H1 (cell line): ENCODE results near the gene LRRC4C. TPM values are rescaled to one million over a fixed set of nuclear protein-coding genes. Genes with fewer than 3 reads are reported as not detected.

Experiments used
- GABPA ChIP-seq: IDR thresholded peaks from 2 replicates; pipeline ENCODE4 v1.6.1; 2011; ENCODE audit warnings: mild to moderate bottlenecking, low read length, moderate library complexity, borderline replicate concordance; ENCODE audit not compliant: insufficient read depth
- POLR2A ChIP-seq, 2 experiments: IDR thresholded peaks; 1 replicate in 1 of 2; 2 replicates in 1 of 2; pipeline ENCODE4 v1.6.1; 2011; ENCODE audit warnings: low read depth in 2 of 2, low read length in 2 of 2, mild to moderate bottlenecking in 2 of 2; ENCODE audit errors: control extremely low read depth in 1 of 2
- RBBP5 ChIP-seq: IDR thresholded peaks from 2 replicates; pipeline ENCODE4 v1.7.1; 2012; ENCODE audit warnings: low read depth, mild to moderate bottlenecking, inconsistent platforms, low read length, moderate library complexity, borderline replicate concordance
- polyA plus RNA-seq, 7 experiments: library from polyadenylated mRNA; depleted of rRNA in 3 of 7; stranded (reverse) in 5 of 7; unstranded in 2 of 7; fragments of >200 nt in 5 of 7; fragments of 200-250 nt in 2 of 7; gene quantifications; 1 replicate in 5 of 7; 2 replicates in 1 of 7; 4 replicates in 1 of 7; pipeline versions ENCODE4 v1.2.1 to v1.2.3, GENCODE V29; 2011 to 2013; ENCODE audit warnings: missing spikeins in 2 of 7, mixed read lengths in 2 of 7
- total RNA-seq: library from RNA; stranded (reverse); fragmentation: NEBNext Ultra II Directional; extraction: Animal tissue kit (Norgen Biotek cat#: 25700); gene quantifications from 2 replicates; pipeline ENCODE4 v1.2.1, GENCODE V29; 2021
- TF ChIP-seq, protein P1 (sequence below): fragments of 300-600 bp; sonication (generic); IDR thresholded peaks from 2 replicates; pipeline ENCODE4 v1.7.1; 2012; ENCODE audit warnings: low read length, moderate library complexity, mild to moderate bottlenecking, inconsistent platforms; ENCODE audit not compliant: insufficient replicate concordance
- TF ChIP-seq, protein P2 (sequence below): IDR thresholded peaks from 2 replicates; pipeline ENCODE4 v1.6.1; 2012; ENCODE audit warnings: inconsistent platforms

The LRRC4C gene
- total and polyA plus RNA-seq, 2 of the 8 experiments (the other 6 are each of a cell fraction or from before 2014, with no cell fraction given), result 0.23 to 2.2 TPM

DNA sequence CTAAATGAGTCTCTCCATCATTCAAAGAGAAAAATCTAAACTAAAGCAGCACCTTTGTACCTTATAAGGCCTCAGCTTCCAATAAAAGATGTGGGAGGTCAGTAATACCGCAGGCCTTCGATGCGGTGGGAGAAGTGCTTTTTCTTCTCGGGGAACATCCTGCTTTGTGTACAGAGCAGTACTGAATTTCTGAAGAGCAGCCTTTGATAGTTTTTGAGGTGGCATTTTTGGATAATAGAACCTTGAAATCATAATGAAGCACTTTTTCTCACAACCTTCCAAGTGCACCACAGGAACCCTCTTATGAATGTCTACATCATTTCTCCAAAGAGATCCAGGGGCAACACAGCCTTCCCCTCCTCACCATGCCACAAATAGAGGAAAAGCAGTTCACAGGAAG lies 39.6 kb downstream of the LRRC4C start (continued):
- TF ChIP-seq, protein P1, sequence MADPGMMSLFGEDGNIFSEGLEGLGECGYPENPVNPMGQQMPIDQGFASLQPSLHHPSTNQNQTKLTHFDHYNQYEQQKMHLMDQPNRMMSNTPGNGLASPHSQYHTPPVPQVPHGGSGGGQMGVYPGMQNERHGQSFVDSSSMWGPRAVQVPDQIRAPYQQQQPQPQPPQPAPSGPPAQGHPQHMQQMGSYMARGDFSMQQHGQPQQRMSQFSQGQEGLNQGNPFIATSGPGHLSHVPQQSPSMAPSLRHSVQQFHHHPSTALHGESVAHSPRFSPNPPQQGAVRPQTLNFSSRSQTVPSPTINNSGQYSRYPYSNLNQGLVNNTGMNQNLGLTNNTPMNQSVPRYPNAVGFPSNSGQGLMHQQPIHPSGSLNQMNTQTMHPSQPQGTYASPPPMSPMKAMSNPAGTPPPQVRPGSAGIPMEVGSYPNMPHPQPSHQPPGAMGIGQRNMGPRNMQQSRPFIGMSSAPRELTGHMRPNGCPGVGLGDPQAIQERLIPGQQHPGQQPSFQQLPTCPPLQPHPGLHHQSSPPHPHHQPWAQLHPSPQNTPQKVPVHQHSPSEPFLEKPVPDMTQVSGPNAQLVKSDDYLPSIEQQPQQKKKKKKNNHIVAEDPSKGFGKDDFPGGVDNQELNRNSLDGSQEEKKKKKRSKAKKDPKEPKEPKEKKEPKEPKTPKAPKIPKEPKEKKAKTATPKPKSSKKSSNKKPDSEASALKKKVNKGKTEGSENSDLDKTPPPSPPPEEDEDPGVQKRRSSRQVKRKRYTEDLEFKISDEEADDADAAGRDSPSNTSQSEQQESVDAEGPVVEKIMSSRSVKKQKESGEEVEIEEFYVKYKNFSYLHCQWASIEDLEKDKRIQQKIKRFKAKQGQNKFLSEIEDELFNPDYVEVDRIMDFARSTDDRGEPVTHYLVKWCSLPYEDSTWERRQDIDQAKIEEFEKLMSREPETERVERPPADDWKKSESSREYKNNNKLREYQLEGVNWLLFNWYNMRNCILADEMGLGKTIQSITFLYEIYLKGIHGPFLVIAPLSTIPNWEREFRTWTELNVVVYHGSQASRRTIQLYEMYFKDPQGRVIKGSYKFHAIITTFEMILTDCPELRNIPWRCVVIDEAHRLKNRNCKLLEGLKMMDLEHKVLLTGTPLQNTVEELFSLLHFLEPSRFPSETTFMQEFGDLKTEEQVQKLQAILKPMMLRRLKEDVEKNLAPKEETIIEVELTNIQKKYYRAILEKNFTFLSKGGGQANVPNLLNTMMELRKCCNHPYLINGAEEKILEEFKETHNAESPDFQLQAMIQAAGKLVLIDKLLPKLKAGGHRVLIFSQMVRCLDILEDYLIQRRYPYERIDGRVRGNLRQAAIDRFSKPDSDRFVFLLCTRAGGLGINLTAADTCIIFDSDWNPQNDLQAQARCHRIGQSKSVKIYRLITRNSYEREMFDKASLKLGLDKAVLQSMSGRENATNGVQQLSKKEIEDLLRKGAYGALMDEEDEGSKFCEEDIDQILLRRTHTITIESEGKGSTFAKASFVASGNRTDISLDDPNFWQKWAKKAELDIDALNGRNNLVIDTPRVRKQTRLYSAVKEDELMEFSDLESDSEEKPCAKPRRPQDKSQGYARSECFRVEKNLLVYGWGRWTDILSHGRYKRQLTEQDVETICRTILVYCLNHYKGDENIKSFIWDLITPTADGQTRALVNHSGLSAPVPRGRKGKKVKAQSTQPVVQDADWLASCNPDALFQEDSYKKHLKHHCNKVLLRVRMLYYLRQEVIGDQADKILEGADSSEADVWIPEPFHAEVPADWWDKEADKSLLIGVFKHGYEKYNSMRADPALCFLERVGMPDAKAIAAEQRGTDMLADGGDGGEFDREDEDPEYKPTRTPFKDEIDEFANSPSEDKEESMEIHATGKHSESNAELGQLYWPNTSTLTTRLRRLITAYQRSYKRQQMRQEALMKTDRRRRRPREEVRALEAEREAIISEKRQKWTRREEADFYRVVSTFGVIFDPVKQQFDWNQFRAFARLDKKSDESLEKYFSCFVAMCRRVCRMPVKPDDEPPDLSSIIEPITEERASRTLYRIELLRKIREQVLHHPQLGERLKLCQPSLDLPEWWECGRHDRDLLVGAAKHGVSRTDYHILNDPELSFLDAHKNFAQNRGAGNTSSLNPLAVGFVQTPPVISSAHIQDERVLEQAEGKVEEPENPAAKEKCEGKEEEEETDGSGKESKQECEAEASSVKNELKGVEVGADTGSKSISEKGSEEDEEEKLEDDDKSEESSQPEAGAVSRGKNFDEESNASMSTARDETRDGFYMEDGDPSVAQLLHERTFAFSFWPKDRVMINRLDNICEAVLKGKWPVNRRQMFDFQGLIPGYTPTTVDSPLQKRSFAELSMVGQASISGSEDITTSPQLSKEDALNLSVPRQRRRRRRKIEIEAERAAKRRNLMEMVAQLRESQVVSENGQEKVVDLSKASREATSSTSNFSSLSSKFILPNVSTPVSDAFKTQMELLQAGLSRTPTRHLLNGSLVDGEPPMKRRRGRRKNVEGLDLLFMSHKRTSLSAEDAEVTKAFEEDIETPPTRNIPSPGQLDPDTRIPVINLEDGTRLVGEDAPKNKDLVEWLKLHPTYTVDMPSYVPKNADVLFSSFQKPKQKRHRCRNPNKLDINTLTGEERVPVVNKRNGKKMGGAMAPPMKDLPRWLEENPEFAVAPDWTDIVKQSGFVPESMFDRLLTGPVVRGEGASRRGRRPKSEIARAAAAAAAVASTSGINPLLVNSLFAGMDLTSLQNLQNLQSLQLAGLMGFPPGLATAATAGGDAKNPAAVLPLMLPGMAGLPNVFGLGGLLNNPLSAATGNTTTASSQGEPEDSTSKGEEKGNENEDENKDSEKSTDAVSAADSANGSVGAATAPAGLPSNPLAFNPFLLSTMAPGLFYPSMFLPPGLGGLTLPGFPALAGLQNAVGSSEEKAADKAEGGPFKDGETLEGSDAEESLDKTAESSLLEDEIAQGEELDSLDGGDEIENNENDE, result no peak
- TF ChIP-seq, protein P2, sequence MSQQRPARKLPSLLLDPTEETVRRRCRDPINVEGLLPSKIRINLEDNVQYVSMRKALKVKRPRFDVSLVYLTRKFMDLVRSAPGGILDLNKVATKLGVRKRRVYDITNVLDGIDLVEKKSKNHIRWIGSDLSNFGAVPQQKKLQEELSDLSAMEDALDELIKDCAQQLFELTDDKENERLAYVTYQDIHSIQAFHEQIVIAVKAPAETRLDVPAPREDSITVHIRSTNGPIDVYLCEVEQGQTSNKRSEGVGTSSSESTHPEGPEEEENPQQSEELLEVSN, result no peak
- TF ChIP-seq GABPA (no peak), POLR2A (IDR thresholded peaks at IDR 0.05; ENCODE audit: control extremely low read depth in 1 of 2, low read depth in 2 of 2, low read length in 2 of 2) (no peak), RBBP5 (no peak)
- TF ChIP-seq, all 59 proteins: peak for 0
